Measurements from ENCODE around the gene TFAP2E. TPM values are rescaled to one million over a fixed set of nuclear protein-coding genes. Genes with fewer than 3 reads are reported as not detected.
A peak's percentile ranks its signal among the peaks of the same experiment; 100 is the strongest.

TFAP2E gene
- total and polyA plus RNA-seq, 10 donors: 0.60 to 4.4 (median 2.0) TPM; not detected in 2

DNA sequence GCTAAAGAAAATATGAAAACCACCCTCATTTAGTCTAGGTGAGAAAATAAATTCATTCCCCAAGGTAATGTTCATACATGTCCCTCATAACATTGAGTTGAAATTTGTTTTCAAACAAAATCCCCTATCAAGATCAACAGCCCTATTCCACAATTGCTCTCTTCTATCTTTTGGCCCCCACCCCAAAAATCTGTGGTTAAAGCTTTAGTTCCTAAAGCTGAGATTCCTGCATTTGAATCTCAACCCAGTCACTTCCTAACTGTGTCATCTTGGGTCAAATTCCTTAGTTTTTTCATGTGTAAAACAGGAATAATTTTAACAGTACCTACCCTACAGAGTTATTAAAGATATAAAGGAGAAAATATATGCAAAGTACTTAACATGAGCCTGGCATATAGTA is 37.9 kb upstream of the TFAP2E start:
- TF ChIP-seq POLR2A (IDR thresholded peaks at IDR 0.05) (no peak), POLR2AphosphoS5 (IDR thresholded peaks at IDR 0.05) (no peak), CTCF (IDR thresholded peaks at IDR 0.05 in 8 of 11, conservative IDR thresholded peaks at IDR 0.05 in 3 of 11) (no peak)
- intact Hi-C loops (cut with DNase I; ENCODE audit: low total_unique reads): no loop called here

DNA sequence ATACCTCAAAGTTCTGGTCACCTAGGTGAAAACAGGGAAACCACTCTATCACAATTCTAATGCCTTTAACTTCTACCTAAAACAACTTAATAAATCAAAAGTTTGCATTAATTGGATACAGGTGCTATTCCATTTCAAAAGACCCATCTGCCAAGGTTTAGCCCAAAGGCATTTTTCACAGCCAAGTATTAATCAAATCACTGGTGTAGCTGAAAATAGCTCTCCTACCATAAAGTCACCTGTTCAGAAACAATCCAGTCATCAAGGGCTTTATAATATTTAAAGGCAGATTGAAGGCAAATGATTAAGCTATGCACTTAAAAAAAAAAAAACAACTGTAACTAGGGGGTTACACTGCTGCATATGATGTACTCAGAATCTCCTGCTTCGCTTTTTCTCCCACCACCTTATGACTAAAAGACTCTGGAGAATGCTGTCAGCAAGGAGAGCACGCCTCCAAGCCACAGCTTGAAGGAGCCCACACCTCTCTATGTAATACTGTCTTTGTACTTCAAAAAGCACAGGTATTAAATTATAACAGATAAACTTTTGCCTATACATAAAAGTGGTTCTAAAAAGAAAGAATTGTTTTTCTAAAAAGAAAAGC is 36.5 kb upstream of the TFAP2E start:
- peak overlapping the region in 1 of 8 donors; percentile 74 for H3K27ac ChIP-seq
- no peak overlapping the region for H3K4me3 ChIP-seq
- 83 to 100% (median 94%) methylated on average over 2 of the region's 2 CpGs for WGBS, 5 donors
- intact Hi-C loops (cut with DNase I; ENCODE audit: low total_unique reads): no loop called here
- H3K9me3 ChIP-seq: no peaks in the 10 kb centered on the region
- peaks cover 3 to 70% (median 50%) of the 10 kb centered on the region in 6 donors for H3K4me1 ChIP-seq
- TF ChIP-seq CTCF (IDR thresholded peaks at IDR 0.05 in 8 of 11, conservative IDR thresholded peaks at IDR 0.05 in 3 of 11) (no peak), POLR2A (IDR thresholded peaks at IDR 0.05) (no peak), POLR2AphosphoS5 (IDR thresholded peaks at IDR 0.05) (no peak)
- H3K27me3 ChIP-seq (replicated peaks in 1 of 7): no peaks in the 10 kb centered on the region
- H3K36me3 ChIP-seq: peaks cover 0 to 23% (median 0%) of the 10 kb centered on the region in 6 donors
- DNase-seq: no peak

More for the DNA sequence above, 37.9 kb upstream of the TFAP2E start:
- H3K9me3 ChIP-seq: peaks cover 0 to 9% (median 4%) of the 10 kb centered on the region in 8 donors
- H3K4me1 ChIP-seq: peaks cover 3 to 56% (median 39%) of the 10 kb centered on the region in 6 donors
- H3K4me3 ChIP-seq: no peak overlapping the region
- DNase-seq: no peak
- no peak overlapping the region for H3K27ac ChIP-seq
- H3K36me3 ChIP-seq: peaks cover 0 to 26% (median 10%) of the 10 kb centered on the region in 6 donors
- no peaks in the 10 kb centered on the region for H3K27me3 ChIP-seq (replicated peaks in 1 of 7)

- intact Hi-C loops (cut with DNase I; ENCODE audit: low total_unique reads): no loop called here
- no peaks in the 10 kb centered on the region for H3K27me3 ChIP-seq (replicated peaks in 1 of 7)
- no peak for TF ChIP-seq POLR2AphosphoS5 (IDR thresholded peaks at IDR 0.05)
- no peak for TF ChIP-seq POLR2A (IDR thresholded peaks at IDR 0.05)
- no peak for TF ChIP-seq CTCF (IDR thresholded peaks at IDR 0.05 in 8 of 11, conservative IDR thresholded peaks at IDR 0.05 in 3 of 11)
- 86 to 100% (median 91%) methylated on average over 1 of the region's 1 CpG for WGBS, 5 donors
- no peak overlapping the region for H3K4me3 ChIP-seq
- no peak for DNase-seq
- H3K27ac ChIP-seq: peak overlapping the region in 5 of 8 donors; percentile 41 to 81 (median 70)
- peaks cover 0 to 17% (median 0%) of the 10 kb centered on the region in 6 donors for H3K36me3 ChIP-seq
- H3K4me1 ChIP-seq: peaks cover 3 to 76% (median 55%) of the 10 kb centered on the region in 6 donors
- no peaks in the 10 kb centered on the region for H3K9me3 ChIP-seq
Observed at GRCh38 chr1:35537806-35538205, 35.3 kb upstream of the TFAP2E start.

DNA sequence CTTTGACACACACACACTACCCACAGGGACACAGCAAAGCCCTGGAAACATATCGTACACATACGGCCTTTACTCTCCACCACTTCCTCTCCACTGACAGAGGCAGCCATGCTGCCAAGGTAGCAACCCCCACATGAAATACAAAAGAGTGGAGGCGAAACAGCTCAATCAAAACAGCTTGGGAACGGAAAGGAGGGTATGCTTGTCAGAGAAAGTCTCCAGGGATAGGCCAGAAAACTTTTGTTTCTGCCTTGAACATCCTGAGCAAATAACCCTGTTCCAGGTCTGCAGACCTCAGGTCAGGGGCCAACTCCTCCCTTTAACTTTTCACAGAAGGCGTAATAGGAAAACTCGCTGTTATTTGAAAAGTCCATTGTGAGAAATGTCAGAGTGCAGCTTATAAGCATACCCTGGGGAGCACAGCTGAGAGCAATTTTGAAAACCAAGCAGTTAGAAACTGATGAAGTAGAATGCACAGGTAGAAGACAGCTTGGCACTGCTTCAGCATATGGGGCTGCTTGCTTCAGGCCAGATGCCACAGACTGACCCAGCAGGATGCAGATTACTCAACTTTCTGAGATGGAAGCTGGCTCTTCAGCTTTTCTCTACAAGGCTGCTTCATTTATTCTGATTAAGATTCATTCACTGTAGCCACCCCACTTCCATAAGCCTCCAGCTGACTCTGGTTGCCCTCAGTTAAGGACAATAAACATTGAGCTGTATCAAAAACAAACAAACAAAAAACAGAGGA is 33.9 kb upstream of the TFAP2E start:
- WGBS, 5 donors: 44 to 57% (median 51%) methylated on average over 6 of the region's 6 CpGs
- Histone ChIP-seq H3K27ac (peak overlapping the region; percentile 41 to 81 (median 63)), H3K36me3 (peaks cover 0 to 25% (median 0%) of the 10 kb centered on the region in 6 donors), H3K27me3 (replicated peaks in 1 of 7) (no peaks in the 10 kb centered on the region), H3K9me3 (no peaks in the 10 kb centered on the region), H3K4me3 (no peak overlapping the region), H3K4me1 (peaks cover 3 to 87% (median 61%) of the 10 kb centered on the region in 6 donors)
- intact Hi-C loops (cut with DNase I; ENCODE audit: low total_unique reads): no loop called here
- DNase-seq: no peak
- TF ChIP-seq POLR2AphosphoS5 (IDR thresholded peaks at IDR 0.05) (peak in 1 of 3 donors; percentile 16), POLR2A (IDR thresholded peaks at IDR 0.05) (no peak), CTCF (IDR thresholded peaks at IDR 0.05 in 8 of 11, conservative IDR thresholded peaks at IDR 0.05 in 3 of 11) (no peak)

Measured in spleen (tissue), 11 donors.